Activated T-cell treated with anti-CD3 and anti-CD28 coated beads, Interleukin-2, amount 50 U/mL, for 72 hours (primary cell): ENCODE measurements around the gene CDRT15. TPM values are rescaled to one million over a fixed set of nuclear protein-coding genes. Genes with fewer than 3 reads are reported as not detected.
"Not testable (repeated sequence)": the region's sequence is repeated elsewhere in the genome, so short reads cannot be mapped to it uniquely, and the experiment has no call there.

ENCODE experiments used
- ATAC-seq, 2 donors: fragments of 150-1000 bp; cut with Tn5 transposase; replicated peaks in 1 of 2; 2 replicates each; pipeline ENCODE4 v1.10.0; 2021; ENCODE audit warnings: moderate library complexity in 2 of 2, mild to moderate bottlenecking in 1 of 2
- DNase-seq, 2 donors: peaks; one replicate each; pipeline ENCODE4 v3.0.0; 2021 to 2022; ENCODE audit warnings: mixed read lengths in 1 of 2
- H3K27ac Mint-ChIP-seq: one replicate; pipeline ENCODE4 v1.8.0; 2022; ENCODE audit warnings: mild to moderate bottlenecking, moderate library complexity, mixed read lengths
- H3K27me3 Mint-ChIP-seq: one replicate; pipeline ENCODE4 v1.8.0; 2022; ENCODE audit warnings: low read depth, mixed read lengths
- H3K36me3 Mint-ChIP-seq, 2 donors: one replicate each; pipeline ENCODE4 v1.8.0; 2022; ENCODE audit warnings: mixed read lengths in 2 of 2, mild to moderate bottlenecking in 1 of 2; ENCODE audit not compliant: insufficient read depth in 2 of 2
- H3K4me1 Mint-ChIP-seq: one replicate; pipeline ENCODE4 v1.8.0; 2022; ENCODE audit warnings: low read depth, mixed read lengths
- H3K4me3 Mint-ChIP-seq, 2 donors: one replicate each; pipeline ENCODE4 v1.8.0; 2022; ENCODE audit warnings: mild to moderate bottlenecking in 2 of 2, mixed read lengths in 2 of 2, moderate library complexity in 2 of 2
- H3K9me3 Mint-ChIP-seq, 2 donors: one replicate each; pipeline ENCODE4 v1.8.0; 2022; ENCODE audit warnings: mixed read lengths in 2 of 2
- total RNA-seq, 2 donors: library from RNA; stranded (reverse); gene quantifications; one replicate each; pipeline ENCODE4 v1.2.3, GENCODE V29; 2022

The CDRT15 gene
- not detected for total RNA-seq

DNA sequence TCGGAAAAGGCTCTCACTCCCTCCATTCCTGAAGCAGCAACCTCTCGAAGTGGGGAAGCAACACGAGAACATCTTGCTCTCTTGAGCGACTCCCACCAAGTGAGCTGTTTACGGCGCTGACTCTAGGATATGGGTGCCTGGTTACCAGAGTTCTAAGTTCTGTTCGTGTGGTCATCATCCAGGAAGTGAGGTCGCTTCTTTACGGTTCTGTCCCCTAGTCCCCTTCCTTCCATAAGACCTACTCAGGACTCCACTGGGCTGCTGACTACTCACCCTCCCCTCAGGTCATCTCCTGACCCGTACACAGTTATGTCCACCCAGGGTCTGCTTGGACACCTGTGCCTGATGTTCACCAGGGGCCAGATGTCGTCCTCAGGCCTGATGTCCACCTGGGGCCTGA lies at the start of gene CDRT15:
Gene CDRT15, minus strand, starts transcription at position 101 of the 400 bp plus-strand sequence. Its CDS starts 29 bp downstream, at position 72.
- not testable (repeated sequence) for H3K9me3 Mint-ChIP-seq

GRCh38 chr17:14282726-14283125 lies 46.1 kb upstream of the CDRT15 start:
- H3K9me3 Mint-ChIP-seq = no peaks in the 10 kb centered on the region
- H3K27ac Mint-ChIP-seq = no peak overlapping the region
- H3K27me3 Mint-ChIP-seq = peaks cover 15% of the 10 kb centered on the region
- no peak overlapping the region for H3K4me3 Mint-ChIP-seq
- DNase-seq (no peak), ATAC-seq (no peak)
- H3K36me3 Mint-ChIP-seq = no peaks in the 10 kb centered on the region
- no peaks in the 10 kb centered on the region for H3K4me1 Mint-ChIP-seq

More for the DNA sequence above, at the start of gene CDRT15:
- not testable (repeated sequence) for H3K27ac Mint-ChIP-seq, H3K36me3 Mint-ChIP-seq, DNase-seq, H3K4me3 Mint-ChIP-seq, ATAC-seq, H3K27me3 Mint-ChIP-seq, H3K4me1 Mint-ChIP-seq

DNA sequence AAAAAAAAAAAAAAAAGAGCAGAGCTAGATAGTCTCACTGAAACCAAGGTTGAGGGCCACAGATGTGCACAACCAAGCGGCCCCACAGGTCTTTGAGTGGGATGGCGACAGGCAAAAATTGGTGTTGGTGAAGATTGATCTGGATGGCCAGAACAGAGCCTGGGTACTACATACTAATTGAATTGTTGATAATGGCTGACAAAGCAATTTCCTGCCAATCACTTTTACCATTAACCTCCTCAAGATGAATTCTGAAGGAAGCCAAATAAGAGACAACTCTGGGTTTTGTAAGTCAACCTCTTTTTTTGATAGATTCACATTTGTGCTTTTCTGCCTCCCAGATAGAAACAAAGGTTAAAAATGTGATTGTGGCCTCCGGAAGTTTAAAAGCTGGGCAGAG lies 44.9 kb upstream of the CDRT15 start:
- H3K4me3 Mint-ChIP-seq = no peak overlapping the region
- H3K27me3 Mint-ChIP-seq = peaks cover 15% of the 10 kb centered on the region
- H3K9me3 Mint-ChIP-seq = no peaks in the 10 kb centered on the region
- no peak overlapping the region for H3K27ac Mint-ChIP-seq
- DNase-seq (no peak), ATAC-seq (no peak)
- no peaks in the 10 kb centered on the region for H3K36me3 Mint-ChIP-seq
- H3K4me1 Mint-ChIP-seq = no peaks in the 10 kb centered on the region

DNA sequence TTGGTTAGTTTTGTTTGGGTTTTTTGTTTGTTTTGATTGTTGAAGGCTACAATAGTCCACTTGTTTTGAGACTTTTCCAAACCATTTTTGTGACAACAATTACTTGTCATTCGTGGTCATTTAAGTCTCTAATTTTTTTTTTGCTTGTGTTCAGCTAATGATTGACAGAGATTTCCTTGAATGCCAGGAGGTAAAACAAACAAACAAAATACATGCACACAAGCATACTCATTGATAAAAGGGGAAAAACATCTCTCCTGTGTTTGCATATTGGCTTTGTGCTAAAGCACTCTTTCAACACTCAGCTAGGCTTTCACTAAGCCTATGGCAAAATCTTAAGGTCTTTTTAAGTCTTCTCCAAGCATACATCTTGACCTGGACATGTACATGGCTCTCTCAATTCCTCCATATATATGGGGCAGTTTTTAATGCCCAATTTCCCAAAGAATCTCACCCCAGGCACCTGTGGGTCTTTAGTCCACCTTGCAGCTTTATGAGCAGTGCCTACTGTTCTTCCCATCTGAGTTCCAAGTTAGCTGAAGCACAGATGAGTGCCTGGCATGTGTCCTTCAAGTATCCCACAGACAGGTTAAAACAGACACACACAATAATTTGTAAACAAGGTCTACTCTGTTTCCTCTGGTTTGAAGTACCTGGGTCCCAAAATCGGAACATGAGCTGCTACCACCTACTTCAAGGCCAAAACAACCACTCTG lies 40.0 kb upstream of the CDRT15 start:
- ATAC-seq (no peak), DNase-seq (no peak)
- H3K27ac Mint-ChIP-seq = no peak overlapping the region
- H3K4me3 Mint-ChIP-seq = no peak overlapping the region
- no peaks in the 10 kb centered on the region for H3K4me1 Mint-ChIP-seq
- peaks cover 0 to 3% of the 10 kb centered on the region in 2 donors for H3K36me3 Mint-ChIP-seq
- no peaks in the 10 kb centered on the region for H3K27me3 Mint-ChIP-seq
- H3K9me3 Mint-ChIP-seq = peaks cover 2 to 6% of the 10 kb centered on the region in 2 donors

DNA sequence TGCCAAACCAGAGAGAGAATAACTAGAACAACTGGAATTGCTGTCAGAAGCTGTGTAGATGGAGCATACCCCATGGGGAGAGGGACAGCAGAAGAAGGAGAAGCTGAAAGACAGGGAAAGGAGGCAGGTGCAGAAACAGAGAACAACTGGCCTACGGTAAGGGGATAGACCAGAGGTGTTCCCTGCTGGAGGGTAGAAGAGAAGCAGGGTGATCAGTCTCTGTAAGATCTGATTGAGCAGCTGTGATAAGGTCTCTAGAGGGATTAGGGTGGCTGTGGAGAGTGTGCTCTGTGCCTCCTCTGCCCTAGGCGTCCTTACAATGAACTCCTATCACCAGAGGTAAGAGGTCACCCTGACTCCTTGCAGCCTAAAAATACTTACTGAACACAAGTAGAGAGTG lies 33.8 kb upstream of the CDRT15 start:
- Mint-ChIP-seq H3K9me3 (peaks cover 2 to 3% of the 10 kb centered on the region in 2 donors), H3K36me3 (no peaks in the 10 kb centered on the region), H3K27me3 (no peaks in the 10 kb centered on the region), H3K4me1 (no peaks in the 10 kb centered on the region), H3K4me3 (no peak overlapping the region), H3K27ac (no peak overlapping the region)
- ATAC-seq (no peak), DNase-seq (no peak)

DNA sequence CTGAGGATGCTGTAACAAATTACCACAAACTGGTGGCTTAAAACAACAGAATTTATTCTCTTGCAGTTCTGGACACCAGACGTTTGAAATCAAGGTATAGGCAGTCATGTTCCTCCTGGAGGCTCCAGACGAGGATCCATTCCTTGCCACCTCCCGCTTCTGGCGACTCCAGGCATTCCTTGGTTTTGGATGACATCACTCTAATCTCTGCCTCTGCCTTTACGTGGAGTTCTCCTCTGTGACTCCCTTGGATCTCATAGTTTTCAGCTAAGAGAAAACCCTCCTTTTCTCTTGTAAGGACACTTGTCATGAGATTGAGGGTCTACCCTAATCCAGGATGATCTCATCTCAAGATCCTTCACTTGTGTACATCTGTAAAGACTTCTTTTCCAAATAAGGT lies 32.8 kb upstream of the CDRT15 start:
- Mint-ChIP-seq H3K9me3 (peaks cover 2 to 3% of the 10 kb centered on the region in 2 donors), H3K4me1 (no peaks in the 10 kb centered on the region), H3K36me3 (no peaks in the 10 kb centered on the region), H3K27me3 (no peaks in the 10 kb centered on the region), H3K4me3 (no peak overlapping the region), H3K27ac (no peak overlapping the region)
- no peak for DNase-seq
- no peak for ATAC-seq

DNA sequence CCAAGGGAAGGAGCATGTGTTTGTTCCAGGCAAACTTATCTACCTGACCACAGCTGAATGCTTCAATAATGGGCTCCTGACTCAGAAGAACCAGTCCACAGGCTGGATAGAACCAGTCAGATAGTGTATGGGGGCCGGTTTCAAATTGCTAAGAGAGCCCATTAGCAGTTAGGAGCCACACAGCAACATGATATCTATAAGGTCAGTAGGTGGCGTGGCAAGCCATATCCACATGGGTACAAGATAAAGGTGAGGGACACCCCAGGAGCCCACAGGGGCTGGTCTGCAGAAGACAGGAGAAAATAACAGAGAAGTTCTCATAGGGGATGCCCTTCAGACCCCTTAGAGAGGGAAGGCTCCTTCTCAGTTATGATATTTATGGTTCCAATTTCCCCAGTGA lies 31.6 kb upstream of the CDRT15 start:
- ATAC-seq = no peak
- Mint-ChIP-seq H3K4me3 (no peak overlapping the region), H3K27ac (no peak overlapping the region), H3K9me3 (peaks cover 2 to 3% of the 10 kb centered on the region in 2 donors), H3K4me1 (no peaks in the 10 kb centered on the region), H3K36me3 (no peaks in the 10 kb centered on the region), H3K27me3 (no peaks in the 10 kb centered on the region)
- no peak for DNase-seq

- no peak overlapping the region for H3K4me3 Mint-ChIP-seq
Measured at GRCh38 chr17:14261406-14261805, 24.7 kb upstream of the CDRT15 start.

GRCh38 chr17:14245629-14246028 lies 9.0 kb upstream of the CDRT15 start:
- Mint-ChIP-seq H3K27me3 (no peaks in the 10 kb centered on the region), H3K27ac (no peak overlapping the region), H3K36me3 (no peaks in the 10 kb centered on the region), H3K9me3 (no peaks in the 10 kb centered on the region), H3K4me1 (no peaks in the 10 kb centered on the region), H3K4me3 (no peak overlapping the region)
- no peak for ATAC-seq
- no peak for DNase-seq

More at GRCh38 chr17:14261406-14261805, 24.7 kb upstream of the CDRT15 start:
- no peak for DNase-seq
- Mint-ChIP-seq H3K27ac (no peak overlapping the region), H3K36me3 (no peaks in the 10 kb centered on the region), H3K9me3 (no peaks in the 10 kb centered on the region), H3K4me1 (no peaks in the 10 kb centered on the region), H3K27me3 (no peaks in the 10 kb centered on the region)
- no peak for ATAC-seq

GRCh38 chr17:14245002-14245401 lies 8.3 kb upstream of the CDRT15 start:
- no peak for ATAC-seq
- H3K9me3 Mint-ChIP-seq = no peaks in the 10 kb centered on the region
- DNase-seq = no peak

DNA sequence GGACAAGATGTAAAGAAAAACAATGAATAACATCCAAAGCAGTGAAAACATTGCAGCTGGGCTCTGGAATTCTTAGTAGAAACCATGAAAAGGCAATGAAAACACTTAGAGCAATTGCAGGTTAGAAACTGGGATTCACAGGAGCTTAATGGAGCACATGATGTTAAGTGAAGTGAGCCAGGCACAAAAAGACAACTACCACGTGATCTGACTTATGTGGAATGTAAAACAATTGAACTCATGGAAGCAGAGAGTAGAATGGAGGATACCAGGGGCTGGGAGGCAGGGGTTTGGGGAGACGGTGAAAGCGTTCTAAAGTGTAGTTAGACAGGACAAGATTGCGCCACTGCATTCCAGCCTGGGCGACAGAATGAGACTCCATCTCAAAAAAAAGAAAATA lies 2.6 kb upstream of the CDRT15 start:
- not testable (repeated sequence) for H3K4me3 Mint-ChIP-seq, H3K27me3 Mint-ChIP-seq, H3K9me3 Mint-ChIP-seq, DNase-seq, H3K36me3 Mint-ChIP-seq, H3K4me1 Mint-ChIP-seq, ATAC-seq, H3K27ac Mint-ChIP-seq

More at GRCh38 chr17:14245002-14245401, 8.3 kb upstream of the CDRT15 start:
- Mint-ChIP-seq H3K27ac (no peak overlapping the region), H3K4me3 (no peak overlapping the region), H3K4me1 (no peaks in the 10 kb centered on the region), H3K27me3 (no peaks in the 10 kb centered on the region), H3K36me3 (no peaks in the 10 kb centered on the region)

GRCh38 chr17:14236032-14236431 lies 630 bp downstream of the CDRT15 start:
- not testable (repeated sequence) for H3K36me3 Mint-ChIP-seq, H3K4me1 Mint-ChIP-seq, H3K27ac Mint-ChIP-seq, ATAC-seq, H3K27me3 Mint-ChIP-seq, H3K4me3 Mint-ChIP-seq, DNase-seq, H3K9me3 Mint-ChIP-seq

- not testable (repeated sequence) for H3K27ac Mint-ChIP-seq, H3K9me3 Mint-ChIP-seq, H3K36me3 Mint-ChIP-seq, H3K4me1 Mint-ChIP-seq, H3K27me3 Mint-ChIP-seq, ATAC-seq, H3K4me3 Mint-ChIP-seq, DNase-seq
Measured at GRCh38 chr17:14235047-14235446, 1.6 kb downstream of the CDRT15 start.

DNA sequence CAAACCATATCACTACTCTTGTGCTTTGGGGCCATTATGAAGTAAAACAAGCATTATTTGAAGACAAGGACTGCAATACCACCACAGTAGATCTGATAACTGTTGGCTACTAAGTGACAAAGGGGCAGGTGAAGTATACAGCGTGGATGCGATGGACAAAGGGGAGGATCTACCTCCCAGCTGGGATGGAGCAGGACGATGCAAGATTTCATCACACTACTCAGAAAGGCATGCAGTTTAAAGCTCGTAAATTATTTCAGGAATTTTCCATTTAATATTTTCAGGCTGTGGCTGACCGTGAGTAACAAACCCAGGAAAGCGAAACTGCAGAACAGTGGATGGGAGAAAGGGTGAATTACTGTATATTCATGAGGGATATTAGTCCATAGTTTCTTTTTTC lies 5.5 kb downstream of the CDRT15 start:
- not testable (repeated sequence) for H3K9me3 Mint-ChIP-seq, H3K4me3 Mint-ChIP-seq, H3K27me3 Mint-ChIP-seq, H3K36me3 Mint-ChIP-seq, ATAC-seq, DNase-seq, H3K27ac Mint-ChIP-seq, H3K4me1 Mint-ChIP-seq
